ENCODE data around the gene SP4. TPM values are rescaled to one million over a fixed set of nuclear protein-coding genes. Genes with fewer than 3 reads are reported as not detected.

SP4 gene
- total and polyA plus RNA-seq, 2 donors (not counting 3 experiments of a cell fraction or from before 2014, with no cell fraction given), result 3.3 to 8.8 TPM

GRCh38 chr7:21425290-21425689 is 2.6 kb upstream of the SP4 start:
- H3K79me2 ChIP-seq (ENCODE audit: control insufficient read depth, insufficient read depth, low read length), result peaks cover 2% of the 10 kb centered on the region
- no TSS peak for BruUV-seq (replicated peaks)

More at GRCh38 chr7:21425290-21425689, 2.6 kb upstream of the SP4 start:
- H2AFZ ChIP-seq (ENCODE audit: low read depth, low read length), result no peak overlapping the region
- H3K36me3 ChIP-seq (ENCODE audit: control insufficient read depth in 2 of 2, extremely low read depth in 1 of 2, insufficient read depth in 2 of 2, low read length in 2 of 2), result peaks cover 0 to 2% of the 10 kb centered on the region in 2 experiments
- DNase-seq (ENCODE audit: low read depth, low spot score) (no peak), FAIRE-seq (no peak)
- no peaks in the 10 kb centered on the region for H3K27me3 ChIP-seq (ENCODE audit: control insufficient read depth in 2 of 2, insufficient read depth in 2 of 2, low read length in 2 of 2)
- H3K4me2 ChIP-seq (ENCODE audit: insufficient read depth, low read length), result no peak overlapping the region
- TF ChIP-seq EZH2 (IDR thresholded peaks at IDR 0.05; ENCODE audit: borderline replicate concordance, low read depth, low read length, severe bottlenecking) (no peak), CTCF (IDR thresholded peaks at IDR 0.05; ENCODE audit: extremely low read depth in 1 of 2, insufficient read depth in 1 of 2, low read depth in 1 of 2, low read length in 2 of 2) (no peak)
- H3K27ac ChIP-seq (ENCODE audit: insufficient read depth, low read depth, low read length), result no peak overlapping the region
- no peaks in the 10 kb centered on the region for H4K20me1 ChIP-seq (replicated peaks; ENCODE audit: control insufficient read depth, extremely low read depth, insufficient read depth, low read length)
- H3K4me1 ChIP-seq (ENCODE audit: control insufficient read depth, extremely low read depth, insufficient read depth, low read length), result peaks cover 14% of the 10 kb centered on the region
- H3K9ac ChIP-seq (replicated peaks; ENCODE audit: extremely low read depth, insufficient read depth, low read length), result no peak overlapping the region
- no peak overlapping the region for H3K4me3 ChIP-seq (replicated peaks in 1 of 3; ENCODE audit: insufficient read depth in 1 of 3, low read depth in 1 of 3, low read length in 3 of 3)
- no peaks in the 10 kb centered on the region for H3K9me3 ChIP-seq (replicated peaks; ENCODE audit: control insufficient read depth, insufficient read depth, low read length)
- ChIA-PET POLR2A (no interaction called here), CTCF (interaction anchor here (2.0 kb wide), 1 partner anchor 72 kb away, joined by 6 read pairs; no protein-coding TSS in a partner anchor)
- dilution Hi-C loops (cut with MboI; ENCODE audit: extremely low pct_ligation_motif_present, low sequenced_read_pairs), result no loop called here
- H3K9me1 ChIP-seq (replicated peaks; ENCODE audit: control insufficient read depth, extremely low read depth, insufficient read depth, low read length), result no peaks in the 10 kb centered on the region
- intact Hi-C loops (cut with micrococcal nuclease), result loop anchor here (5.0 kb wide), 2 partner anchors 1093 to 1718 kb away; partner anchors contain the start of genes ITGB8 and POLR1F
